ENCODE data around the gene ASMTL.
"Not testable (repeated sequence)": the region's sequence is repeated elsewhere in the genome, so short reads cannot be mapped to it uniquely, and the experiment has no call there.

The ASMTL gene

GRCh38 chrX:1418901-1419544 is 33.7 kb downstream of the ASMTL start:
- Mint-ChIP-seq H3K4me1 (no peaks in the 10 kb centered on the region), H3K4me3 (no peak overlapping the region), H3K9me3 (peaks cover 9 to 10% of the 10 kb centered on the region in 2 donors), H3K27ac (no peak overlapping the region), H3K27me3 (no peaks in the 10 kb centered on the region)
- DNase-seq (no peak), ATAC-seq (peak; percentile 39)

GRCh38 chrX:1417921-1418771 is 34.6 kb downstream of the ASMTL start:
- H3K27me3 Mint-ChIP-seq = no peaks in the 10 kb centered on the region
- DNase-seq = no peak
- H3K27ac Mint-ChIP-seq = no peak overlapping the region
- ATAC-seq = no peak
- peaks cover under 1% of the 10 kb centered on the region in 2 donors for H3K9me3 Mint-ChIP-seq
- no peaks in the 10 kb centered on the region for H3K4me1 Mint-ChIP-seq
- no peak overlapping the region for H3K4me3 Mint-ChIP-seq

GRCh38 chrX:1416965-1417760 is 35.5 kb downstream of the ASMTL start:
- H3K27me3 Mint-ChIP-seq = no peaks in the 10 kb centered on the region
- DNase-seq (no peak), ATAC-seq (no peak)
- H3K4me3 Mint-ChIP-seq = no peak overlapping the region
- H3K9me3 Mint-ChIP-seq = no peaks in the 10 kb centered on the region
- H3K27ac Mint-ChIP-seq = no peak overlapping the region
- H3K4me1 Mint-ChIP-seq = no peaks in the 10 kb centered on the region

GRCh38 chrX:1416327-1416784 is 36.4 kb downstream of the ASMTL start:
- no peak for DNase-seq
- no peak overlapping the region for H3K27ac Mint-ChIP-seq
- H3K4me1 Mint-ChIP-seq = no peaks in the 10 kb centered on the region
- no peak for ATAC-seq
- H3K4me3 Mint-ChIP-seq = no peak overlapping the region
- no peaks in the 10 kb centered on the region for H3K27me3 Mint-ChIP-seq
- no peaks in the 10 kb centered on the region for H3K9me3 Mint-ChIP-seq

GRCh38 chrX:1412551-1413161 is 40.1 kb downstream of the ASMTL start:
- H3K27me3 Mint-ChIP-seq = no peaks in the 10 kb centered on the region
- H3K4me1 Mint-ChIP-seq = no peaks in the 10 kb centered on the region
- no peak overlapping the region for H3K27ac Mint-ChIP-seq
- no peak for ATAC-seq
- no peak overlapping the region for H3K4me3 Mint-ChIP-seq
- H3K9me3 Mint-ChIP-seq = no peaks in the 10 kb centered on the region
- DNase-seq = no peak

- DNase-seq (no peak), ATAC-seq (no peak)
- H3K27me3 Mint-ChIP-seq = no peaks in the 10 kb centered on the region
- no peak overlapping the region for H3K27ac Mint-ChIP-seq
- H3K4me3 Mint-ChIP-seq = no peak overlapping the region
- no peaks in the 10 kb centered on the region for H3K4me1 Mint-ChIP-seq
- H3K9me3 Mint-ChIP-seq = no peaks in the 10 kb centered on the region
Observed at GRCh38 chrX:1411326-1411725, 41.4 kb downstream of the ASMTL start.

- Mint-ChIP-seq H3K9me3 (no peaks in the 10 kb centered on the region), H3K27ac (no peak overlapping the region), H3K4me3 (no peak overlapping the region), H3K27me3 (no peaks in the 10 kb centered on the region), H3K4me1 (no peaks in the 10 kb centered on the region)
- ATAC-seq (no peak), DNase-seq (no peak)
Observed at GRCh38 chrX:1407035-1407434, 45.7 kb downstream of the ASMTL start.

- ATAC-seq, DNase-seq, H3K9me3 Mint-ChIP-seq, H3K27ac Mint-ChIP-seq, H3K27me3 Mint-ChIP-seq, H3K4me1 Mint-ChIP-seq, H3K4me3 Mint-ChIP-seq: not testable (repeated sequence)
Observed at GRCh38 chrX:1405769-1406168, 46.9 kb downstream of the ASMTL start.

GRCh38 chrX:1403867-1404266 is 48.8 kb downstream of the ASMTL start:
- H3K27ac Mint-ChIP-seq, H3K27me3 Mint-ChIP-seq, ATAC-seq, H3K4me1 Mint-ChIP-seq, H3K9me3 Mint-ChIP-seq, H3K4me3 Mint-ChIP-seq, DNase-seq: not testable (repeated sequence)

- Mint-ChIP-seq H3K27ac (no peak overlapping the region), H3K4me1 (no peaks in the 10 kb centered on the region), H3K9me3 (no peaks in the 10 kb centered on the region), H3K4me3 (no peak overlapping the region), H3K27me3 (no peaks in the 10 kb centered on the region)
- ATAC-seq (no peak), DNase-seq (no peak)
Observed at GRCh38 chrX:1403228-1403627, 49.5 kb downstream of the ASMTL start.

GRCh38 chrX:1401611-1402430 is 50.9 kb downstream of the ASMTL start:
- H3K27me3 Mint-ChIP-seq = no peaks in the 10 kb centered on the region
- DNase-seq (no peak), ATAC-seq (peak; percentile 38)
- no peak overlapping the region for H3K4me3 Mint-ChIP-seq
- peak overlapping the region in 1 of 2 donors; percentile 6 for H3K27ac Mint-ChIP-seq
- no peaks in the 10 kb centered on the region for H3K9me3 Mint-ChIP-seq
- H3K4me1 Mint-ChIP-seq = no peaks in the 10 kb centered on the region

- Mint-ChIP-seq H3K27me3 (no peaks in the 10 kb centered on the region), H3K4me1 (peaks cover 5% of the 10 kb centered on the region), H3K4me3 (no peak overlapping the region), H3K27ac (no peak overlapping the region), H3K9me3 (no peaks in the 10 kb centered on the region)
- no peak for DNase-seq
- no peak for ATAC-seq
Observed at GRCh38 chrX:1400742-1401471, 51.8 kb downstream of the ASMTL start.

GRCh38 chrX:1400049-1400448 is 52.7 kb downstream of the ASMTL start:
- H3K9me3 Mint-ChIP-seq = no peaks in the 10 kb centered on the region
- no peaks in the 10 kb centered on the region for H3K27me3 Mint-ChIP-seq
- no peak overlapping the region for H3K4me3 Mint-ChIP-seq

More at GRCh38 chrX:1400049-1400448, 52.7 kb downstream of the ASMTL start:
- ATAC-seq (no peak), DNase-seq (no peak)
- Mint-ChIP-seq H3K4me1 (peaks cover 14% of the 10 kb centered on the region), H3K27ac (no peak overlapping the region)

Data from stimulated activated naive CD8-positive, alpha-beta T cell treated with anti-CD3 and anti-CD28 coated beads, Interleukin-15, amount 100 ng/mL, for 72 hours (primary cell).